GM18499 (cell line): ENCODE measurements around the gene DCLRE1C.
"Not testable (repeated sequence)": the region's sequence is repeated elsewhere in the genome, so short reads cannot be mapped to it uniquely, and the experiment has no call there.

ENCODE experiments used
- ATAC-seq: cut with Tn5 transposase; IDR thresholded peaks from one replicate; pipeline ENCODE4 v1.9.1; 2021; ENCODE audit warnings: moderate number of reproducible peaks; ENCODE audit not compliant: insufficient read depth, unreplicated experiment

DCLRE1C gene

DNA sequence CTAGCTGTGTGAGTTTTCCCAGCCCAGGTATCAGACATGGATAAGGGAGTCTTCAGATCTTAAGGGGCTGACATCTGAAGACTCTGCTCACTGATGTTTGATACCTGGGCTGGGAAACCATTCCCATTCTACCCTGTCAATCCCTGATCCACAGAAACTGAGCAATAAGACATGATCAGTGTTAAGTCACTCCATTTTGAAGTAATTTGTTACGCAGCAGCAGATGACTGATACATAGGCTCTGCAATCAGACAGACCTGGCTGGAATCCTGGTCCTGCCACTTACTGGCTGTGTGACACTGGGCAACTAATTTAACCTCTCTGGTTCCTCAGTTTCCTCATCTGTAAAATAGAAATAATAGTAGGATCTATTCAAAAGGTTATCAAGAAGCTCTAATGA, 6.6 kb downstream of the DCLRE1C start:
- no peak for ATAC-seq

DNA sequence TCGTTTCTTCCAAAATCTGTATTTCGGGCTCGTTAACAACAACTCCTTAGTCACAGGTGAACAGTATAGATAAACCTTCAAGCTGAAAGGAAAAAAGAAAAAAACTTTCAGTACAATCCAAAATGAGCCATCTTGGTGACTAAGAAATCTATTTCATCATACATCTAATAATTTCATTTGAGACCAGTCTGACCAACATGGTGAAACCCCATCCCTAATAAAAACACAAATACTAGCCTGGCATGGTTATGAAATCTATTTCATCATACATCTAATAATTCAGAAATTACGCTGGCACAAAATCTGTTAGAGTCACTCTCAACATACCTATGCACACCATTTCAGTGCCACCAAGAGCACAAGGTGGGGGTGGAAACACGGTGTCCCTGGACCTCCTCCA, 8.8 kb downstream of the DCLRE1C start:
- no peak for ATAC-seq

DNA sequence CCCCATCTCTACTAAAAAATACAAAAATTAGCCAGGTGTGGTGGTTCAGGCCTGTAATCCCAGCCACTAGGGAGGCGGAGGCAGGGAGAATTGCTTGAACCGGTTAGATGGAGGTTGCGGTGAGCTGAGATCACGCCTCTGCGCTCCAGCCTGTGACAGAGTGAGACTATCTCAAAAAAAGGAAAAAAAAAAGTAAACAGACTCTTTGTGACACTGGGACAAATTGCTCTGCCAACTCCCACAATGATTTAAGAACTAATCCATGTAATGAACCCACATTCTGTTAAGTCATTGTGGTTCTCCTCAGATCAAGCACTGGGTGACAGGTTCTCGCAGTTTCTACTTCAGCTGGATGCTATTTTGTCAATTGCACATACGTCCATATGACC, 11.0 kb downstream of the DCLRE1C start:
- not testable (repeated sequence) for ATAC-seq

DNA sequence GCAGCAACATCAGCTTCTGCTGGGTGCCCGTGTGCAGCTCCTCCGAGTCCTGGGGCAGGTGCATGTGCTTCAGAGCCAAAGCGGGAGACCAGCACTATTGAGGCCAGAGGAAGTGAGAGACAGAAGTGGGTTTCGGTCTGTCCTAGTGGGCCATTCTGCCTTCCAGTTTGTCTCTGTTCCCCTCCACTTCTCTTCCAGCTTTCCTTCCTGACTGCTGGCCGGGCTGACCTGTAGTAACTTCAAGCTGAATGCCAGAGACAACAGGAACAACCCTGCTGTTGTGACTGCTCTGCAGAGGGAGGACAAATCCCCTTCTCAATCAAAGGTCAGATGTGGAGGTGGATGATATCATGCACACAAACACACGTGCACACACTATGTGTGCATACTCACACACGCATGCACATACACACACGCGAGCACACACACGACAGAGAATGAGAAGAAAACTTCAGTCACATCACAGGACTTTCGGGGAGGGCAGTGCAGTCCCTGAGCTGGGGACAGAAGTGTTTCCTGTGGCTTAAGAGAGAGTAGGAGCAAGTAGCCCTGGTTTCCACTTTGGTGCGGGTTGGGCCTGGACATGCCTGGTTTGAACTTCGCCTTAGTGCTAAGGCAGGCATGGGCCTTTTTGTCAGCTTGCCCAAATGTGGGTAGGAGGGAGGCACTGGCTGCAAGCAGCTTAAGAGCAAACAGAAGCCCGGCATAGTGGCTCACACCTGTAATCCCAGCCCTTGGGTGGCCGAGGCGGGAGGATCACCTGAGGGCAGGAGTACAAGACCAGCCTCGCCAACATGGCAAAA, 11.5 kb downstream of the DCLRE1C start:
- ATAC-seq: not testable (repeated sequence)

DNA sequence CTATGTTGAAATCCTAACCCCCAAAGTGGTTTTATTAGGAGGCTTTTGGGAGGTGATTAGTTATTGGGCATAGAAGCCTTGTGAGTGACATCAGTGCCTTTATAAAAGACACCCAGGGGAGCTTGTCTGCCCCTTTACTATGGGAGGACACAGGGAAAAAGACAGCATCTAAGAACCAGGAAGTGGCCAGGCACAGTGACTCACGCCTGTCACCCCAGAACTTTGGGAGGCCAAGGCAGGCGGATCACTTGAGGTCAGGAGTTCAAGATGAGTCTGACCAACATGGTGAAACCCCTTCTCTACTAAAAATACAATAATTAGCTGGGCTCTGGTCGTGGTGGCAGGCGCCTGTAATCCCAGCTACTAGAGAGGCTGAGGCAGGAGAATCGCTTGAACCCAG, 14.9 kb downstream of the DCLRE1C start:
- not testable (repeated sequence) for ATAC-seq

GRCh38 chr10:14936584-14936983, 17.3 kb downstream of the DCLRE1C start:
- ATAC-seq: no peak

- no peak for ATAC-seq
Observed at GRCh38 chr10:14930610-14931009, 23.3 kb downstream of the DCLRE1C start.

DNA sequence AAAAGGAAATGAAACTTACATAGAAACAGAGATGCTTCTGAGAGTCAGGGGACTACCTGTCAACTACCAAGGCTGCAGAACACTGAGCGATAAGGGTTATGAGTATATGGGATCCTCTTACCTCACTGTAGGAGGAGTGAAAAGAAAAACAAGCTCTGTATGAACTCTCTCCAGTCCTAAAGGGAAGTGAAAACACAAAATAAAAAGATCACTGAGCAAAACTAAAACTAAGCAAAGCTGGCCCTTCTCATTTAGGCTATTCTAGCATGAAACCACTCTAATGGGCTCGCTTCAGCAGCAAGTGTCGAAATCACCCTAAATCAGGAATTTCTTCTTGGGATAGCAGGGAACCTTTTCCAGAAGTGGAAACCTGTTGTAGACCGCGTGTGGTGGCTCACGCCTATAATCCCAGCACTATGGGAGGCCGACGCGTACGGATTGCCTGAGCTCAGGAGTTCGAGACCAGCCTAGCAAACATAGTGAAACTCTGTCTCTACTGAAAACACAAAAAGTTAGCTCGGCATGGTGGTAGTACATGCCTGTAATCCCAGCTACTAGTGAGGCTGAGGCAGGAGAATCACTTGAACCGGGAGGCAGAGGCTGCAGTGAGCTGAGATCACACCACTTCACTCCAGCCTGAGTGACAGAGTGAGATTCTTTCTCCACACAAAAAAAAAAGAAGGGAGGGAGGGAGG, 27.0 kb downstream of the DCLRE1C start:
- peak; percentile 94 for ATAC-seq

DNA sequence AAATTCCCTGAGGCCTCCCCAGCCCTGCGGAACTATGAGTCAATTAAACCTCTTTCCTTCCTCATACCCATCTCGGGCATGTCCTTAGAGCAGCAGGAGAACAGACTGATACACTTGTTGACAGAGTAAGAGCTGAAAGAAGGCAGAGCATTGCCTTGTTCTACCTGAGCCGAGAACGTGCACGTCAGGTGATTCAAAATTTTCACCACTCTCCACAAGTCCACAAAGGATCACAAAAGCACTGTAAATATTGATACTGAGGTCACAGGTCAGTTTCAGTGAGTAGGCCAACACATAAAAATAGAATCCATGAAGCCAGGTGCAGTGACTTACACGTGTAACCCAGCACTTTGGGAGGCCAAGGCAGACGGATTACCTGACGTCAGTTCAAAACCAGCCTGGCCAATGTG, 27.8 kb downstream of the DCLRE1C start:
- no peak for ATAC-seq

DNA sequence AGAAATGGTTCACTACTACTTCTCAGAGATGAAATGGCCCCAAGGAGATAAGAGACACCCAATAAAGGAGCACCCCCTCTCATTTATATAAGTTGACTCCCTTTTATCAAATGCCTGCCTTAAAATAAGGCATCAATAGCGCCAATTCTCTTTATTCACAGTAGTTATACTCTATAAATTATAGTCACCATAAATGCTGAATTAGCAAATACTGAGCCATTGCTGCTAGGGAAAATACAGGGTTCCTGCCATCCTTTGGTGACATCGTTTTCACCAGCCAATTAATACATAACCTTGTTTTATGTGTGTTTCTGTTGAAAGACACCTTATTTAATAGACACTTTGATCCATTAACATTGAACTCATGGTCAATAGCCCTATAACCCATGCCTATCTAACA, 28.6 kb downstream of the DCLRE1C start:
- ATAC-seq: no peak

DNA sequence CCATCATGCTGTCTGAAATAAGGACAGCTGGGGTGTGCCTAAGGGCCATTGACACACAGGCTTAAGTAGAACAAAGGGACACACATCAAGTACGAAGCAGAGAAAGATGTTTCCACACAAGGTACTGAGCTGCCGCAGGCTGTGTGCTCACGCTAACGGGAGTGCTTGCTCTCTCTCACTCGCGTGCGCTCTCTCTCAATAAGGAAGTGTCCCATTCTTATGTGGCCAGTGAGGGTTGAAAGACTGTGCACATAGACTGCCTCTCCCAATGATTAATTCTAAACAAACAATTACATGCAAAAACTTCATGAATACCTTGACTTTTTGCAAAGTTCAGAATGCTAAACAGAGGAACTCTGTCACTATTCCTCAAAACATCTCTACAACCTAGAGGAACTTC, 29.9 kb downstream of the DCLRE1C start:
- no peak for ATAC-seq

DNA sequence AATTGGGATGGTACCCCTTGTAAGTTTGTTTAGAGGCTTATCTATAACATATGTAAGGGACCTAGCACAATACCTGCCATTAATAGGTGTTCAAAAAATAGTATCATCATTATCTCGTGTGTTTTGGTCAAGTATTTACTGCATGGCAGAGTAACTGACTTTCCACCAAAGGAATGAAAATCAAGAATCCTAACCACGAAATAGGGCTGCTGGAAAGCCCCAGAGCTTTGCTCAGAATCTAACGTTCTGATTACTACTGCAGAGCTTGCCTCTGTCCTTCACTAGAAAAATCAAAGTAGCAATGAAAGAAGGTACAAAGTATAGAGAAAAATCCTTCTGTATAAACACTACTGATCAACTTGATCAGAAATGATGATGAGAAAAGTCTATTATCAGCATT, 34.9 kb downstream of the DCLRE1C start:
- no peak for ATAC-seq

DNA sequence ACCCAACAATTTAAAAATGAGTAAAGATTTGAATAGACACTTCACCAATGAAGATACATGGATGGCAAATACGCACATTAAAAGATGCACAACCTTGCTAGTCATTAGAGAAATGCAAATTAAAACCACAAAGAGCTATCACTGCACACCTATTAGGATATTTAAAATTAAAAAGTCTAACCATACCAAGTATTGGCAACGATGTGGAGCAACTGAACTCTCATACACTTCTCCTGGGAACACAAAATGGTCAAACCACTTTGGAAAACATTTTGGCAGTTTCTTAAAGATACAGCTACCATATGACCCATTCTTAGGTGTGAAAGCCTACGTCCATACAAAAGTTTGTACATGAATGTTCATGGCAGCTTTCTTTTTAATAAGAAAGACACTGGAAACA, 36.1 kb downstream of the DCLRE1C start:
- ATAC-seq: no peak

- no peak for ATAC-seq
Observed at GRCh38 chr10:14916600-14916999, 37.3 kb downstream of the DCLRE1C start.

GRCh38 chr10:14911801-14912200, 42.1 kb downstream of the DCLRE1C start:
- ATAC-seq: no peak

DNA sequence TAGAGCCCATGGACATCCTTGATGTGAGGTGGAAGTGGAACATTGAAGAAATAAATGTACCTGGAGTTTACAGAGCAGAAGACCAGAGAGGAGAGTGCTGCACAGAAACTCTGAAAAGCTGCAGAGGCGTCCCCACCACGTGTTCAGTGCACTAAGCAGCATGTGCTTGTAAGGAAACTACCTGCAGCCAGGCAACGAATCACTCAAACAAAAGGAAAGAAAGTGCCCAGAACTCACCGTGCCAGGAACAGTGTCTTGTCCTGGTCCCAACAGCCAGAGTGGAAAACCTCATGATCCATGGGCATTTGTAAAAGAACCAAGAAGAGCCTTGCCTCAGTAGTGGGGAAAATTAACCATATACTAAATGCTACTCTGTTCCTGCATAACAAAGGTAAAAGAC, 42.9 kb downstream of the DCLRE1C start:
- no peak for ATAC-seq

- ATAC-seq: no peak
Observed at GRCh38 chr10:14909101-14909500, 44.8 kb downstream of the DCLRE1C start.

DNA sequence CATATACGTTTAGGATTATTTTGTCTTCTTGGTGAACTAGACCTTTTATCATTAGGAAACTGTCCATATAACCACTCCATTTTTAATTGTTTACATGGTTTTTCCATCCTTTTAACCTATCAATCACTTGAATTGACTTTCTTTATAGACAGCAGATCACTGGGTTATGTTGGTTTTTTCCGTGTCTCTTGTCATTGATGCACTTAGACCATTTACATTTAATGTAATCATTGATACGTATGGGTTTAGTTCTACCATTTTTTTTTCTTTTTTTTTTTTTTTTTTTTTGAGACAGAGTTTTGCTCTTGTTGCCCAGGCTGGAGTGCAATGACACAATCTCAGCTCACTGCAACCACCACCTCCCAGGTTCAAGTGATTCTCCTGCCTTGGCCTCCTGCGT, 46.3 kb downstream of the DCLRE1C start:
- not testable (repeated sequence) for ATAC-seq

DNA sequence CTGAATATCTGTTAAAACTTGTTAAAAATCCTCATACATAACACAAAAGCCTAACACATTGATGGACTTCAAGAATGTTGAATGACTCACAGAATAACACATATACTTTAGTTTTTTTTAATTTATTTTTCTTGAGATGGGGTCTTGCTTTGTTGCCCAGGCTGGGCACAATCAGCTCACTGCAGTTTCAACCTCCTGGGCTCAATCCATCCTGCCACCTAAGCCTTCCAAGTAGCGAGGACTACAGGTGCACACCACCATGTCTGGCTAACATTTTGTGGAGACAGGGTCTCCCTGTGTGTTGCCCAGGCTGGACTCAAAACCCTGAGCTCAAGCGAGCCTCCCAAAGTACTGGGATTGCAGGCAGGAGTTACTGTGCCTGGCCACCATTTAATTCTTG, 47.1 kb downstream of the DCLRE1C start:
- no peak for ATAC-seq

GRCh38 chr10:14905890-14906289, 48.0 kb downstream of the DCLRE1C start:
- no peak for ATAC-seq

GRCh38 chr10:14904864-14905263, 49.0 kb downstream of the DCLRE1C start:
- ATAC-seq: no peak

- no peak for ATAC-seq
Observed at GRCh38 chr10:14904316-14904732, 49.6 kb downstream of the DCLRE1C start.
